ENCODE data around the gene DBNDD1.
"Not testable (repeated sequence)": the region's sequence is repeated elsewhere in the genome, so short reads cannot be mapped to it uniquely, and the experiment has no call there.

DBNDD1 gene

GRCh38 chr16:90010676-90011507 is 8.4 kb downstream of the DBNDD1 start:
- peaks cover 7% of the 10 kb centered on the region for H3K27me3 Mint-ChIP-seq
- H3K27ac Mint-ChIP-seq, result no peak overlapping the region
- H3K4me3 Mint-ChIP-seq, result no peak overlapping the region
- no peaks in the 10 kb centered on the region for H3K36me3 Mint-ChIP-seq (ENCODE audit: low read depth)
- H3K4me1 Mint-ChIP-seq (ENCODE audit: low read depth), result peaks cover 17% of the 10 kb centered on the region
- no peak for DNase-seq
- no peaks in the 10 kb centered on the region for H3K9me3 Mint-ChIP-seq

GRCh38 chr16:90009172-90009899 is 9.9 kb downstream of the DBNDD1 start:
- DNase-seq, result no peak
- Mint-ChIP-seq H3K4me3 (peak overlapping the region; percentile 49), H3K27ac (no peak overlapping the region), H3K36me3 (ENCODE audit: low read depth) (no peaks in the 10 kb centered on the region), H3K4me1 (ENCODE audit: low read depth) (peaks cover 17% of the 10 kb centered on the region), H3K27me3 (peaks cover 5% of the 10 kb centered on the region), H3K9me3 (no peaks in the 10 kb centered on the region)

- Mint-ChIP-seq H3K27me3 (peaks cover 4% of the 10 kb centered on the region), H3K9me3 (no peaks in the 10 kb centered on the region), H3K36me3 (ENCODE audit: low read depth) (no peaks in the 10 kb centered on the region), H3K4me3 (peak overlapping the region; percentile 49), H3K4me1 (ENCODE audit: low read depth) (peaks cover 17% of the 10 kb centered on the region), H3K27ac (peak overlapping the region; percentile 71)
- DNase-seq, result peak; percentile 75
These were observed 10.5 kb downstream of the DBNDD1 start for GRCh38 chr16:90008708-90009145.

GRCh38 chr16:90007635-90008234 is 11.5 kb downstream of the DBNDD1 start:
- H3K27me3 Mint-ChIP-seq; H3K27ac Mint-ChIP-seq; H3K36me3 Mint-ChIP-seq (ENCODE audit: low read depth); H3K9me3 Mint-ChIP-seq; DNase-seq; H3K4me3 Mint-ChIP-seq: not testable (repeated sequence)
- peaks cover 17% of the 10 kb centered on the region for H3K4me1 Mint-ChIP-seq (ENCODE audit: low read depth)

- no peaks in the 10 kb centered on the region for H3K9me3 Mint-ChIP-seq
- no peaks in the 10 kb centered on the region for H3K27me3 Mint-ChIP-seq
- peaks cover 17% of the 10 kb centered on the region for H3K4me1 Mint-ChIP-seq (ENCODE audit: low read depth)
- H3K4me3 Mint-ChIP-seq, result no peak overlapping the region
- H3K27ac Mint-ChIP-seq, result no peak overlapping the region
- no peak for DNase-seq
- H3K36me3 Mint-ChIP-seq (ENCODE audit: low read depth), result no peaks in the 10 kb centered on the region
These were observed 12.2 kb downstream of the DBNDD1 start for GRCh38 chr16:90007015-90007414.

- no peak for DNase-seq
- Mint-ChIP-seq H3K4me1 (ENCODE audit: low read depth) (peaks cover 17% of the 10 kb centered on the region), H3K27ac (no peak overlapping the region), H3K27me3 (no peaks in the 10 kb centered on the region), H3K9me3 (no peaks in the 10 kb centered on the region), H3K4me3 (no peak overlapping the region), H3K36me3 (ENCODE audit: low read depth) (no peaks in the 10 kb centered on the region)
These were observed 13.1 kb downstream of the DBNDD1 start for GRCh38 chr16:90005956-90006663.

- H3K36me3 Mint-ChIP-seq (ENCODE audit: low read depth), result peaks cover 11% of the 10 kb centered on the region
- no peaks in the 10 kb centered on the region for H3K9me3 Mint-ChIP-seq
- H3K4me1 Mint-ChIP-seq (ENCODE audit: low read depth), result peaks cover 13% of the 10 kb centered on the region
- peak overlapping the region; percentile 29 for H3K27ac Mint-ChIP-seq
- H3K27me3 Mint-ChIP-seq, result no peaks in the 10 kb centered on the region
- H3K4me3 Mint-ChIP-seq, result no peak overlapping the region
- DNase-seq, result no peak
These were observed 14.7 kb downstream of the DBNDD1 start for GRCh38 chr16:90004577-90004976.

- H3K27ac Mint-ChIP-seq, result no peak overlapping the region
- no peaks in the 10 kb centered on the region for H3K9me3 Mint-ChIP-seq
- no peak overlapping the region for H3K4me3 Mint-ChIP-seq
- no peak for DNase-seq
- H3K36me3 Mint-ChIP-seq (ENCODE audit: low read depth), result peaks cover 25% of the 10 kb centered on the region
- no peaks in the 10 kb centered on the region for H3K27me3 Mint-ChIP-seq
- H3K4me1 Mint-ChIP-seq (ENCODE audit: low read depth), result peaks cover 2% of the 10 kb centered on the region
These were observed 16.5 kb downstream of the DBNDD1 start for GRCh38 chr16:90002759-90003158.

- H3K9me3 Mint-ChIP-seq, result peaks cover 2% of the 10 kb centered on the region
- peaks cover 2% of the 10 kb centered on the region for H3K4me1 Mint-ChIP-seq (ENCODE audit: low read depth)
- H3K27ac Mint-ChIP-seq, result no peak overlapping the region
- DNase-seq, result no peak
- H3K4me3 Mint-ChIP-seq, result no peak overlapping the region
- peaks cover 30% of the 10 kb centered on the region for H3K36me3 Mint-ChIP-seq (ENCODE audit: low read depth)
- no peaks in the 10 kb centered on the region for H3K27me3 Mint-ChIP-seq
These were observed 17.3 kb downstream of the DBNDD1 start for GRCh38 chr16:90001761-90002503.

- Mint-ChIP-seq H3K36me3 (ENCODE audit: low read depth) (peaks cover 40% of the 10 kb centered on the region), H3K9me3 (peaks cover 7% of the 10 kb centered on the region), H3K4me1 (ENCODE audit: low read depth) (peaks cover 7% of the 10 kb centered on the region), H3K27ac (no peak overlapping the region), H3K4me3 (no peak overlapping the region), H3K27me3 (peaks cover 2% of the 10 kb centered on the region)
- DNase-seq, result no peak
These were observed 18.4 kb downstream of the DBNDD1 start for GRCh38 chr16:90000733-90001427.

- H3K9me3 Mint-ChIP-seq, result peaks cover 14% of the 10 kb centered on the region
- no peak overlapping the region for H3K4me3 Mint-ChIP-seq
- H3K4me1 Mint-ChIP-seq (ENCODE audit: low read depth), result peaks cover 14% of the 10 kb centered on the region
- no peak overlapping the region for H3K27ac Mint-ChIP-seq
- H3K27me3 Mint-ChIP-seq, result peaks cover 10% of the 10 kb centered on the region
- H3K36me3 Mint-ChIP-seq (ENCODE audit: low read depth), result peaks cover 48% of the 10 kb centered on the region
- no peak for DNase-seq
These were observed 19.3 kb downstream of the DBNDD1 start for GRCh38 chr16:89999831-90000574.

GRCh38 chr16:89996178-89996489 is 23.1 kb downstream of the DBNDD1 start:
- no peak for DNase-seq
- peaks cover 21% of the 10 kb centered on the region for H3K9me3 Mint-ChIP-seq
- H3K4me3 Mint-ChIP-seq, result peak overlapping the region; percentile 71
- H3K27me3 Mint-ChIP-seq, result peaks cover 14% of the 10 kb centered on the region
- H3K4me1 Mint-ChIP-seq (ENCODE audit: low read depth), result peaks cover 19% of the 10 kb centered on the region
- H3K36me3 Mint-ChIP-seq (ENCODE audit: low read depth), result peaks cover 86% of the 10 kb centered on the region
- H3K27ac Mint-ChIP-seq, result peak overlapping the region; percentile 99
